GM18508 (cell line): Measurements from ENCODE around the gene TBPL2.
"Not testable (repeated sequence)": the region's sequence is repeated elsewhere in the genome, so short reads cannot be mapped to it uniquely, and the experiment has no call there.

ENCODE experiments used
- ATAC-seq: cut with Tn5 transposase; IDR thresholded peaks from one replicate; pipeline ENCODE4 v1.9.1; 2021; ENCODE audit warnings: moderate number of reproducible peaks; ENCODE audit not compliant: insufficient read depth, unreplicated experiment

The TBPL2 gene

DNA sequence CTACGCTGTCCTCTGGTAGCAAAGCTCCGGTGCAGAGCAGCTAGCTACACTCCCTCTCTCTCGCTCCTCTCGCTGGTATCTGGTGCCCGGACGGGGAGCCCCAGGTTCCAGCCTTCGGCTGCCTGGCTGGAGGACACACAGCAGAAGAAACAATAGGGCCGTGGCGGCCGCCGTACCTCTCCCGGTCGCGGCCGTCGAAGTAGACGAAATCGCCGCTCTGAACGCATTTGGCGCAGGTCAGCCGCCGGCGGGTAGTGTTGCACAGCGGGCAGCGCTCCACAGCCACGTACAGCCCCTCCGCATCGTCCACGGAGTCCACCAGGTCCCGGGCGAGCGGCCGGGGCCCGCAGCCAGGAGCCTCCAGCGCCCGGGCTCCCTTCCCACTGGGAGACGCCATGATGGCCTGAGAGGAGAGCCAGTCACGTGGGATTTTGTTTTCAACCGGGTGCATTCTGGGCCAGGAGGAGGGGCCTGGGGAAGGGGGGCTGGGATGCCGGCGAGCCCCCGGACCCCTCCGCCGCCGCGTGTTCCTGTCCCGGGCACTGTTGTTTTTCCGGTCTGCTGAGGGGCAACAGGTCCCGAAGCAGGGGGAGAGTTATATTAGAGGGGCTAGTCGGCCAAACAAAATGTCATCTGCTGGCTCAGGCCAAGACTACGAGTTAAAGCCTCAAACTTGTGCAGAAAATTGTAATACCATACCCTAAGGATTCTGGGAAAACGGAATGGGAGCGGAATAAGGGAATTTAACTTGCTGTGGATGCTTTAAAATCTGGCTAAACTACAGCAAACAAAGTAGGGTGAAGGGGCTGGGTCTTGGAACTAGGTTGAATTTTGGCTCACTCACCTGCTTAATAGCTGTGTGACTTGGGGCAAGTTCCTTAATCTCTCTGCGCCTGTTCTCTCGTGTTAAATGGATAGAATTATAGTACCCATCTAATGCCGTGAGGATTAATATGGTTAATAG is 28.7 kb downstream of the TBPL2 start, which contains the start of gene ATG14:
ATG14 (minus strand) TSS at position 405 of the 964 bp plus-strand sequence; CDS start at position 397, 8 bp downstream.
- peak; percentile 68 for ATAC-seq

DNA sequence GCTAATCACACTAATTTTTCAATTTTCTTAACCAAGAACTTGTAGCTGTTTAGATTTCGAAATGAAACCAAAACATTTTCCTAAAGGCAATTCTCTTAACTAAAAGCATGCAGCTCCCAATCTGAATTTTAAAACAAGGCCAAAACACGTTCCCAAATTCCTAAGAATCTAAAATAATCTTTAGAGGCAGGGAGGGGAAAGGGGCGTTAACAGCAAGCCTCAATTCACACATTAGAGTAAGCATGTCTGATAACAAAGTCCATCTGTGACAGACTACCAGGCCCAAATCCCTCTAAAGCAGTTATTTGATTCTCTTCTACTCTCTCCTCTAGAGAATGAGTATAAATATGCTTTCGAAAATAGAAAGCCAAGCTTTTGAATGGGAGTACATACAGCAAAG is 29.5 kb downstream of the TBPL2 start:
- ATAC-seq, result no peak

DNA sequence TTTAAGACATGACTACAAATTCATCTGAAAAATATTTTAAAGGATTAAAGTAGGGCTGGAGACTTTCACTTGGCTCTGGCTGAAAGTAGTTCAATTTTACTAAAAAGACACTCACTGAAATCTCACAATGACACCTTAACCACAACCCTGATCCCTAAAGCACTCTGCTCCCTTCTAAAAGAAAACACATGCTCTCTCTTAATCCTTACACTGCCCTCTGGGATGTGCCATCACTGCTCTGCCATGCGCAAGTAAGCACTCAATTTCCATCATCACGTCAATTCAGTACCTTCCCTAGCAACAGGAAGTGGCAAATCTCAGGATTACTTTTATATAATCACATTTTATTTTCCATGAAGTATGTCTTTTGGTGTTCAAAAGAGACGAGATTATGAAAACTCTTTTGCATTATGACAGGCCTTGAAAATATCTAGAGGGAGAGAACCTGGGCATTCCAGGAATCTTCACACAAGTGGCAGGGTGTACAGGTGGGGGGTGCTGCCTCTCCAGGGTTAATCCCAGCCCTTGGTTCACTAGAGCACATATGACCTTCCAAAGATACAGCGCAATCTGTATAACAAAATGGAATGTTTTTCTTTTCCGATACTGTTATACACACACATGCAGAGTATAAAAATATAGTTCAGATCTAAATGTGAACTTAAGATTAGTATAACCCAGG is 36.1 kb downstream of the TBPL2 start:
- ATAC-seq, result no peak

DNA sequence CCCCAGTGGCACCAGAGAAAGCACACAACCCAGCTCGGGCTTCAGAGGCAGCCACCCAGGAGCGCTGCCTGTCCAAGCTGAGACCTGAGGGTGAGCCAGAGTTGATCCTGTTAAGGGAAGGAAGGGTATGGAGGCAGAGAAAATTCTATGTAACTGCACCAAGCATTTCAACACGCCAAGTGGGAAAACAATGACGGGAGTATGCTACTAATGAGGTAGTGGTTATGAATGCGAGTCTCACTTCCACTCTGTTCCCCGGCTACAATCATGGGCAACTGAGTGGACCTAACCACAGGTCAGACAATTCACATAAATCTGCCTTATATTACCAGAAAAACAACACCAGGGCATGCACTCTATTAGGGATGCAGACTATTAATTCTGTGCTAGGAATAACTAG is 38.7 kb downstream of the TBPL2 start:
- ATAC-seq, result no peak

DNA sequence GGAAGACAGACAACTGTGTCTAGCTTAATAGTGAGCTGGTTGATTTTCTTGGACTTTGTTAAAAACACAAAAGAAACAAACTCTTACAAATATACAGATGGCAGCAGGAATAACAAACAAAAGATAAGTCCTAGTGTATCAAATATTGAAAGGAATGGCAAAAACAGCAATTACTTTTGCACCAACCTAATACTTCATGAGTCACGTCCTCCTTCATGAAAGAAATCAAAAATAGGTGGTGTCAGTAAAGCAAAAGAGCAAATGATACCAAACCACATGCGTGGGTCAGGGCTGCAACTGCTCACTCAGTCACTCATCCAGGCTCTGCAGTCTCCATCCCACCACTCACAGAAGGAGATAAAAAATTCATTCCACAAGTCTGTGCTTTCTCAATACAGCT is 40.6 kb downstream of the TBPL2 start:
- ATAC-seq, result no peak

DNA sequence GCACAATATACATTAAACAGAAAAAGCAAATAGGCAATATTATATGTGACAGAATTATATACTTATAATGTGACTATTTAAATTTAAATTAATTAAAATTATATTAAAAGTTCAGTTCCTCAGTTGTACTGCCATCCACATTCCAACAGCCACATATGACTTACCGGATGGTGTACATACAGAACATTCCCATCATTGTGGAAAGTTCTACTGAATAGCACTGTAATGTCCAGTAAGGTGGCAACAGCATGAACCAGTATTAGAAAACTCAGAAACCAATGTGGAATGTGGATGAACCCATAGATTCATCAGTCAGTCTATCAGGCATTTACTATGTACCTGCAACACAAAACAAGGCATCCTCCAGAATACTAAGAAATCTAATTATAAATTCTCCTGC is 41.2 kb downstream of the TBPL2 start:
- no peak for ATAC-seq

DNA sequence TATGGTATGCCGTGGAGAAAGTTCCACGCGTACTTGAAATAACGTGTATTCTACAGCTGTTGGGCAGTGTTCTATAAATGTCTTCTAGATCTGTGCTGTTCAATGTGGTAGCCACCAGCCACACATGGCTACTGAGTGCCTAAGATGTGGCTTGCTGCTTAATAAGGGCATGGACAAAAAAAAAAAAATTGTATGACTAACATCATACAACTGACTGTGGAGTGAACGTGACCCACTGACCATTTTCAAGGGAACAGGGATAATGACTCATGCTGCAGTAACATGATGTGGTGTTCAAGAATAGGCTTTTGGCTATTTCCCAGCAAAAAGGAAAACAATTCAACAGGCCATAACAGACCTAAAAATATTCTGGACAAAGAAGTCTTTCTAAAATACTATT is 41.7 kb downstream of the TBPL2 start:
- ATAC-seq, result no peak

DNA sequence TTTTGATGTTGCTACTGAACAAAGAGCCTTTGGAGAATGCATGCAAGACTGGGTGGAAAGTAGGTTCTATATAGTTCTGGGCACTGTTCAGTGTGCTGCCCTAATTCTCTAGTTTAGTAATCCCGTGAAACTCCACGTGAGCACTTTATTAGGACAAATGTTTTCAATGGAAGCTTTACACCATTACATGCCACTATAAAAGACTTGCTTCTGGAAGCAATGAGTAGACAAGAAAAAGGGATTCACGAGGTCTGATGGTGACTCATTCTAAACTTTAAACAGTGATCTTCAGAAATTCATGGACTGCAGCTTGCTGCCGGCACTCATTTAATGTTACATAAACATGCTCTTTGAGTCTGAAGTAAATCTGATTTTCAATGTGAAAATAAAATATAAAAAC is 51.1 kb downstream of the TBPL2 start:
- no peak for ATAC-seq

DNA sequence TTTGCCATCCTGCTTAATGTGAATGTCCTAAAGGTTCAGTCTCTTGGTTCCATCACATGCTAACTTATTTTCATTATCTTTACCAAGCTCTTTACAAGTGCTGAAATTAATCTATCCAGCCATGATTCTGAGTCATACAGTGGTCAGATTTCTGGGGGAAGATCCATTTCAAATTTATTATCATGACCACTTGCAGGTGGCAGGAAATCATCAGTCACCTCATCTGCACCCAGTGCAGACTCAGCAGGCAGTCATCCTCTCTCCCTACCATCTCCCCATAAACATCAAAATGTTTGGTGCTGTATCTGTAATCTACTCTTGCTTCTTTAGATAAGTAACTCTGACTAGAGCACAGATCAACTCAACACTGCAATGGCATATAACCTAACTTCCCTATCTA is 52.3 kb downstream of the TBPL2 start:
- no peak for ATAC-seq

DNA sequence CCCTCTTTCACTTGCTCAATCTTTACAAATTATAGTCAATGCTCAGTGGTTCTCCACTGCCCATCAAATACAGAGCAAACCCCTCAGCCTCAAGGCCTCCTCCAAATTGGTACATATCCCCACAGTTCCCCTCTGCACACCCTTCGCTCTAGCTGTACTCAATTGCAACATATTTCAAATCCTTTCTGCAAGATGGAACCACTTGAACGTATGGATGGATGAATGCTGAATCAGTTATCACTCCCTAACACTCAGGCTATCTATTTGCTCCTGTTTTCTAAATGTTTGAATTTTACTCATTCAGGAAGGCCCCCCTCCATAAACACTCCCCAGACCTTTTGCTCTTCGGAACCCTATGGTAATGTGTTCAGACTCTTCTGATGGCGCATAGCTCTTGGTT is 53.3 kb downstream of the TBPL2 start:
- ATAC-seq, result no peak

DNA sequence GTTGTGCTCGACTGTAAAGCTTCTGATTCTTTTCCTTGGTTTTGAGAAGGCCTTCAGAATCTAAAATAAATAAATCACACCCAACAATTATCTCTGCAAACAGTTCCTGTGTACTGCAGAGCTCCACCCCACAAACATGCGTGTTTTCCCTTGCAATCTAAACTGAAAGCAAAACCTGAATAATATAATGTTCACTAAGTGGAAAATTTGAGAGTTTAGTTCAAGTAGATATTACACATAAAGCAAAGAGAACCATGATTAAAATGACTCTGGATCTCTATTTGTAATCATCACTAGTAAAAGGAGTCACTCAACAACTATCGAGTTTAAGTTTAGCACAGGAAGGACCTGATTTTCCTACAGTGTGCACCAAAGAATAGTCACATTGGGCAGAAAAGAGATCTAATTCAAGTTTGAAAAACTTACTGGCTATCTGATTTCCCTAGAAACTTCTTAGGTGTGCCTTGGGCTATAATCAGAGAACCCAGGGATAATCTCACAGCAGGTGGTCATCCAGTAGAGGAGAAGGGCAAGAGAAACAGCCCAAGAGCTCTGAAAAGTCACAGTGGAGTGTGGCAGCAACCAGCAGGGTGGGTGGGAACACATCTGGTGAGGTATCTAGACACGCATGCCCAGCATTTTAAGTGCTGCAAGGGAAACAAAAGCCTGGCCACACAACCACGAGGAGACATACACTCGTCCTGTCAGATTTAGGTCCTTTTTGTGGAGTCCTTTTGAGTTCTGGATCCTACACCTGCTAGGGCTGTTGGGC is 54.2 kb downstream of the TBPL2 start:
- no peak for ATAC-seq

DNA sequence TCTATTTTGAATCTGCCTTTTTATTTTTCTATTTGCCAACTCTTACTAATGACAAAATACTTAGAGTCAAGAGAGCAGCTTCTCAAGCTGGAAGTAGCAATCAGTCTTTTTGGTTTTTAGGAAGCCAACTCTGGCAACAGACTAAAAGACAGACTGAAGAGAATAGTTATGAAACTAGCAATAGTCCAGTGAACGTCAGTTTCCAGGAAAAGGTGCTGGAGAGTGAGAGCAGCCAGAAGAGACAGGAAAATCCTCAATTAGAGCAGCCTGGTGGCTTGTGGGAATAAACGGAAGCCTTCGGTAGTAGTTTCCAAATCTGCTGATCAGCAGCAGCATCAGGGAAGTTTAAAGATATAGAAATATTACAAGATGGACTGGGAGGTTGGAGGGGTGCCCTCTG is 55.9 kb downstream of the TBPL2 start:
- no peak for ATAC-seq

DNA sequence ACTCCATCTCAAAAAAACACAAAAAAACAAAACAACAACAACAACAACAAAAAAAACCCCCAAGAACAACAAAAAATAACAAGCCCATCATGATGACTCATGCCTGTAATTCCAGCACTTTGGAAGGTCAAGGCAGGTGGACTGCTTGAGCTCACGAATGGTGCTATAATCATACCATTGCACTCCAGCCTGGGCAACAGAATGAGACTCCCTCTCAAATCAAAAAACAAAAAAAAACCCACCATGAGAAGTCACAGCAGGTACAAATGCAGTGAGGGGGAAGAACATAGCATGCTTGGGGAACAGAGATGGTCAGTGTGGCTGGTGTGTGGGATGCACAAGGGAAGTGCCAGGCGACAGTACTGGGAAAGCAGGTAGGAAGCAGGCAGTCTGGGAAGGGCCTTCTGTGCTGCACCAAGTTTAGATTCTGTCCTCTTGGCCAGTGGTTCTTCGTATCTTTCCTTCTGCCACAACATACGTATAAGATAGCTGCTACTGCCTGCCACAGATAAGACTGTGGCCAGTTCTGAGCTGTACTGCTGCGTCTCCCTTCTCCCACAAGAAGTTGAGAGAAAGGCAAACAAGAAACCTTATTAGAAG is 56.8 kb downstream of the TBPL2 start:
- no peak for ATAC-seq

DNA sequence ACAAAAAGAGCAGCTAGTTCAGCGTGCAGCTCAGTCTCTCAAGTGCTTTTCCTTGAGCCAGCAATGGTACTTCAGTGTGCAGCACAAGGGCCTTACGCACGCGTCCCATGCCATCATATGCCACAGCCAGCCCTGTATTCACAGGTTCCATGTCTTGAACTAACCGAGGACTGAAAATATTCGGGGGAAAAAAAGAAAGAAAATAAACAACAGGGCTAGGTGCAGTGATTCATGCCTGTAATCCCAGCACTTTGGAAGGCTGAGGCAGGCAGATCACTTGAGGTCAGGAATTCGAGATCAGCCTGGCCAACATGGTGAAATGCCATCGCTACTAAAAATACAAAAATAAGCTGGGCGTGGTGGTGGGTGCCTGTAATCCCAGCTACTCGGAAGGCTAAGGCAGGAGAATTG is 57.4 kb downstream of the TBPL2 start:
- not testable (repeated sequence) for ATAC-seq

DNA sequence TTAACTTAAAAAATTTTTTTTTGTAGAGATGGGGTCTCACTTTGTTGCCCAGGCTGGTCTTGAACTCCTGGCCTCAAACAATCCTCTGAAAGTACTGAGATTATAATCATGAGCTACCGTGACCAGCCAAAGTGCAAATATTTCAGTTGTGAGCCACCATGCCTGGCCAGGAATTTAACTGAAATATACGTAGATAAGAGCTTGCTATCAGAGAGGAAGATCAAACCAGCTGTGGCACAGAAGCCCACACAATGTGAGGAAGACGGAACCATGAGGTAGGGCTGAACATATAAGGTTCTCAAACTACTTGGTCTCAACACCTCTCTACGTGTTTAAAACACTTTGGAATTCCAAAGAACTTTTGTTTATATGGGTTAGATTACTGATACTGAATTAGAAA is 57.9 kb downstream of the TBPL2 start:
- ATAC-seq, result no peak

DNA sequence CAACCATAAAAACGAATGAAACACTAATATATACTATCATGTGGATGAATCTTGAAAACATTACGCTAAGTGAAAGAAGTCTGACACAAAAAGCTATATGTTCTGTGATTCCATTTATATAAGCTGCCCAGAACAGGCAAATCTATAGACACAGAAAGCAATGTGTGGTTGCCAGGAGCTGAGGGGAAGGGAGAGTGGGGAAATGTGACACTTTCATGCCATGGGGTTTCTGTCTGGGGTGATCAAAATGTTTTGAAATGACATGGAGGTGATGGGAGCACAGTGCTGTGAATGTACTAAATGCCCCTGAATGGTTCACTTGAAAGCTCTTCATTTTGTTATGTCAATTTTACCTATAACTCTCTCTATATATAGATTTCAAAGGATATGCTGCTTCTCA is 58.9 kb downstream of the TBPL2 start:
- ATAC-seq, result no peak

DNA sequence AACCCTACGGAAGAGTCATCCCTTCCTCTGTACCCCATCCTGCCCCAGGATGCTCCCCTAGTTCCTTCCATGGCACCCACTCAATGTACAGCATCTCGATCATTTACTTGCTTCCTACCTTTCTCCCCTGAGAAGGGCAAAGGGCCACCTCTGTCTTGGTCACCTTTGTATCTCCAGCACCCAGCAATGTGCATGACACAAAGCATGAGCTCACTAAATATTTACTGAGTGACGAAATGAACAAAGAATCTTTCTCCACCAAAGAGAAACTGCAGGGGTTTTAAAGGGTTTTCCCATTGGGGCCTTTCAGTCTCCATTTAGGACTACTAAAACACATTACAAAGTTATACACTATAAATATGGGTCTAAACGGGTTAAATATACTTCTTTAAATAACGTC is 59.4 kb downstream of the TBPL2 start:
- ATAC-seq, result no peak

DNA sequence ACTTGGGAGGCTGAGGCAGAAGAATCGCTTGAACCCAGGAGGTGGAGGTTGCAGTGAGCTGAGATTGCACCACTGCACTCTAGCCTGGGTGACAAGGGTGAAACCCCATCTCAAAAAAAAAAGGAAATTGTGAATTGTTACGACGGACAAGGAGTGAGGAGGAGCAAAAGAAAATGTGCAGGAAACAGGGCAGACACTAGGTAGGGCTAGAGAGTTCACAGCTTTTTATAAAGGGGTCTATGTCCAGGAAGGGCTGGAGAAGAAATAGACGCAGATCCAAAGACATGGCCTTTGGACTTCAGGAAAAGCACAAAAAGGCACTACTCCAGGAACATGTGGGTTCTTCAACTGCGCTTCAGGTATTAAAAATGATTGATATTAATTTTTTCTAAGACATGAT is 63.2 kb downstream of the TBPL2 start:
- ATAC-seq, result no peak

DNA sequence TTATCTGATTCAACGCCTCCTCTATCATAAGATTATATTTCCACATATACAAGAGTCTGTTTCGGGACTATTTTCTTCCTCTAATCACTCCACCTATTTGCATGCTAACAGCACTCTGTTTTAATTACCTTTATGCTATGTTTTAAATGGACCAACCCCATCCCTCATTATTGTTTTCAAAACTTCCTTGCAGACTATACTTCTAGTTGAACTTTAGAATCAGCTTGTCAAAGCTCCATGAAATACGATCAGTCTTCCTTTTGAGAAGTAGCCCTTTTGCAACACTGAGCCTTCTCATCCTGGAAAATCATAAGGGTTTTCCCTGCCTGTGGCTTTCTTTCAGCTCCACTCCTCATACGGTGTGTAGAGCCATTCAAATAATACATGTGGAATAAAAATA is 65.6 kb downstream of the TBPL2 start:
- ATAC-seq, result no peak
